ENCODE results near the gene PLA2R1. TPM values are rescaled to one million over a fixed set of nuclear protein-coding genes. Genes with fewer than 3 reads are reported as not detected.

The PLA2R1 gene
- total and polyA plus RNA-seq, 10 of the 15 experiments (the other 5 are each of a cell fraction or from before 2014, with no cell fraction given): 0.01 to 0.05 (median 0.02) TPM; not detected in 6

DNA sequence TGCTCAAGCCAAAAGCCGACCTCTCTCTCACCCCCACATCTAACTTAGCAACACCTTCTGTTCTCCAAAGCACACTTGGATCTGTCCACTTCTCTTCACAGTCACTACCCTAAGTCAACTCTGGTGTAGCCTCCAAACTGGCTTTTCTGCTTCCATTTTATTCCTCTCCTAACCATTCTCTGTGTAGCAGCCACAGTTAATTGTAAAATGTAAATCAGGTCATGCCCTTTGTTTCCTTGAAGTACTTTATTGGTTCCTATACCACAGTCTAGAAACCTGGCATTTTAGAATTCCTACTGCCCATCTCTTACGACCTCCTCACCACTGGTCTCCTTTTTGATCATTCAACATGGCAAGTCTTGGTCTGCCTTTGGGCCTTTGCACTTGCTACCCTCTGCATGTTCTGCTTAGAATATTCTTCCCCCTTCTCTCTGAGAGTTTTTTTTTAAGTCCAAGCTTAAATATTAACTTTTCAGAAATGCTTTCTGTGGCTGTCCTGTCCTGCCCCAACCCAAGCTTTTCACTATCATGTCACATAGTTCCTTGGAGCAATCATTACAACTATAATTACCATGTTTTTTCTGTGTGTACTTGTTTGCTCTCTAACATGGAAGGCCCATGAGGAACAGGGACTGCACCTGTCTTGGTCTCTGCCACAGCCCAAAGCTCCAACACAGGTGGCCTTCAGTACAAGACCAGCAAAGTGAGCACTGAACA, 42.9 kb downstream of the PLA2R1 start:
- in situ Hi-C loops (cut with MboI): no loop called here
- DNase-seq (ENCODE audit: low read depth, low spot score) (no peak), FAIRE-seq (no peak), ATAC-seq (no peak)
- Histone ChIP-seq H3K9me3 (replicated peaks; ENCODE audit: control insufficient read depth, insufficient read depth, low read length) (no peaks in the 10 kb centered on the region; the same call in 1 of the 3 replicates), H3K79me2 (ENCODE audit: control insufficient read depth, insufficient read depth, low read length) (no peaks in the 10 kb centered on the region), H3K4me1 (ENCODE audit: control insufficient read depth, insufficient read depth, low read length) (no peaks in the 10 kb centered on the region), H3K36me3 (ENCODE audit: control insufficient read depth in 2 of 2, insufficient read depth in 2 of 2, low read length in 1 of 2) (no peaks in the 10 kb centered on the region), H3K27ac (ENCODE audit: control insufficient read depth, insufficient read depth) (no peak overlapping the region), H3K27me3 (replicated peaks in 1 of 2; ENCODE audit: control insufficient read depth in 2 of 2, insufficient read depth in 2 of 2, low read length in 1 of 2) (peaks cover 0 to 2% of the 10 kb centered on the region in 2 experiments; a peak in 1 of 4 replicates), H2AFZ (ENCODE audit: control insufficient read depth, low read depth, low read length) (no peak overlapping the region), H3K4me3 (no peak overlapping the region), H3K4me2 (ENCODE audit: control insufficient read depth, insufficient read depth) (no peak overlapping the region), H3K9ac (ENCODE audit: control insufficient read depth, insufficient read depth, low read length) (no peak overlapping the region), H4K20me1 (ENCODE audit: control insufficient read depth, insufficient read depth) (no peaks in the 10 kb centered on the region)
- ChIA-PET SMC1A (ENCODE audit: uncharacterized antibody, unreplicated experiment) (interaction anchor here (0.6 to 1.3 kb wide), 2 partner anchors 15 to 33 kb away, joined by 3 read pairs; no protein-coding TSS in a partner anchor), RAD21 (ENCODE audit: unreplicated experiment) (no interaction called here), POLR2A (interaction anchor here (0.5 kb wide), 1 partner anchor 569 kb away, joined by 3 read pairs; no protein-coding TSS in a partner anchor), CTCF (no interaction called here)
- WGBS (ENCODE audit: insufficient coverage, insufficient replicate concordance, low lambda C conversion rate, missing lambda C conversion rate): 33% methylated on average over 2 of the region's 2 CpGs
- BruUV-seq (replicated peaks): no TSS peak
- intact Hi-C loops (cut with micrococcal nuclease; ENCODE audit: unreplicated experiment): no loop called here
- TF ChIP-seq LARP7 (IDR thresholded peaks at IDR 0.05): no peak
- no peak for TF ChIP-seq ZNF274 (IDR thresholded peaks at IDR 0.05; ENCODE audit: insufficient read depth, insufficient read length)

DNA sequence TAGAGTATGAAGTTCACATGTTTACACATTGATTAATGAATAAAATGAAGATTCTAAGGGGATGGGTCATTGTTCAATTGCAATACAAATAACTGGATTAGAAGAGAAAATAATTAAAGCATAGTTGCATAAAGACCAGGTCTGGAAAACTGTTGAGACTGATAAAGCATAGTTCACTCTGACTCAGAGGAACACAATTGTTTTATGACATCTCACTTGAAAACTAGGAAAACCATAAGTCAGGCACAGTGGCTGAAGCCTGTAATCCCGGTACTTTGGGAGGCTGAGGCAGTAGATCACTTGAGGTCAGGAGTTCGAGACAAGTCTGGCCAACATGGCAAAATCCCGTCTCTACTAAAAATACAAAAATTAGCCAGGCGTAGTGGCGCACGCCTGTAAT, 46.7 kb downstream of the PLA2R1 start:
- no peak overlapping the region for H3K9ac ChIP-seq (ENCODE audit: control insufficient read depth, insufficient read depth, low read length)
- no peak overlapping the region for H3K4me3 ChIP-seq
- in situ Hi-C loops (cut with MboI): no loop called here
- ATAC-seq (no peak), DNase-seq (ENCODE audit: low read depth, low spot score) (no peak), FAIRE-seq (no peak)
- SMC1A ChIA-PET (ENCODE audit: uncharacterized antibody, unreplicated experiment): interaction anchor here (1.0 kb wide), 1 partner anchor 75 kb away, joined by 3 read pairs; no protein-coding TSS in a partner anchor
- no TSS peak for BruUV-seq (replicated peaks)
- no peaks in the 10 kb centered on the region for H3K9me3 ChIP-seq (replicated peaks; ENCODE audit: control insufficient read depth, insufficient read depth, low read length)
- POLR2A ChIA-PET: no interaction called here
- intact Hi-C loops (cut with micrococcal nuclease; ENCODE audit: unreplicated experiment): no loop called here
- no peak overlapping the region for H2AFZ ChIP-seq (ENCODE audit: control insufficient read depth, low read depth, low read length)
- no peak overlapping the region for H3K4me2 ChIP-seq (ENCODE audit: control insufficient read depth, insufficient read depth)
- no peaks in the 10 kb centered on the region for H3K36me3 ChIP-seq (ENCODE audit: control insufficient read depth in 2 of 2, insufficient read depth in 2 of 2, low read length in 1 of 2)
- no peaks in the 10 kb centered on the region for H3K4me1 ChIP-seq (ENCODE audit: control insufficient read depth, insufficient read depth, low read length)
- H3K27me3 ChIP-seq (replicated peaks in 1 of 2; ENCODE audit: control insufficient read depth in 2 of 2, insufficient read depth in 2 of 2, low read length in 1 of 2): peaks cover 2 to 4% of the 10 kb centered on the region in 2 experiments; a peak in 2 of 4 replicates
- WGBS (ENCODE audit: insufficient coverage, insufficient replicate concordance, low lambda C conversion rate, missing lambda C conversion rate): 60% methylated on average over 6 of the region's 6 CpGs
- CTCF ChIA-PET: interaction anchor here (1.4 kb wide), 1 partner anchor 10 kb away, joined by 4 read pairs; no protein-coding TSS in a partner anchor
- no peak overlapping the region for H3K27ac ChIP-seq (ENCODE audit: control insufficient read depth, insufficient read depth)
- H3K79me2 ChIP-seq (ENCODE audit: control insufficient read depth, insufficient read depth, low read length): no peaks in the 10 kb centered on the region
- RAD21 ChIA-PET (ENCODE audit: unreplicated experiment): no interaction called here
- no peaks in the 10 kb centered on the region for H4K20me1 ChIP-seq (ENCODE audit: control insufficient read depth, insufficient read depth)
- TF ChIP-seq PML (IDR thresholded peaks at IDR 0.05; ENCODE audit: low read length): no peak
- TF ChIP-seq, protein P1, sequence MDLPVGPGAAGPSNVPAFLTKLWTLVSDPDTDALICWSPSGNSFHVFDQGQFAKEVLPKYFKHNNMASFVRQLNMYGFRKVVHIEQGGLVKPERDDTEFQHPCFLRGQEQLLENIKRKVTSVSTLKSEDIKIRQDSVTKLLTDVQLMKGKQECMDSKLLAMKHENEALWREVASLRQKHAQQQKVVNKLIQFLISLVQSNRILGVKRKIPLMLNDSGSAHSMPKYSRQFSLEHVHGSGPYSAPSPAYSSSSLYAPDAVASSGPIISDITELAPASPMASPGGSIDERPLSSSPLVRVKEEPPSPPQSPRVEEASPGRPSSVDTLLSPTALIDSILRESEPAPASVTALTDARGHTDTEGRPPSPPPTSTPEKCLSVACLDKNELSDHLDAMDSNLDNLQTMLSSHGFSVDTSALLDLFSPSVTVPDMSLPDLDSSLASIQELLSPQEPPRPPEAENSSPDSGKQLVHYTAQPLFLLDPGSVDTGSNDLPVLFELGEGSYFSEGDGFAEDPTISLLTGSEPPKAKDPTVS (IDR thresholded peaks at IDR 0.05; ENCODE audit: low read depth, low read length): no peak
- TF ChIP-seq, protein P2, sequence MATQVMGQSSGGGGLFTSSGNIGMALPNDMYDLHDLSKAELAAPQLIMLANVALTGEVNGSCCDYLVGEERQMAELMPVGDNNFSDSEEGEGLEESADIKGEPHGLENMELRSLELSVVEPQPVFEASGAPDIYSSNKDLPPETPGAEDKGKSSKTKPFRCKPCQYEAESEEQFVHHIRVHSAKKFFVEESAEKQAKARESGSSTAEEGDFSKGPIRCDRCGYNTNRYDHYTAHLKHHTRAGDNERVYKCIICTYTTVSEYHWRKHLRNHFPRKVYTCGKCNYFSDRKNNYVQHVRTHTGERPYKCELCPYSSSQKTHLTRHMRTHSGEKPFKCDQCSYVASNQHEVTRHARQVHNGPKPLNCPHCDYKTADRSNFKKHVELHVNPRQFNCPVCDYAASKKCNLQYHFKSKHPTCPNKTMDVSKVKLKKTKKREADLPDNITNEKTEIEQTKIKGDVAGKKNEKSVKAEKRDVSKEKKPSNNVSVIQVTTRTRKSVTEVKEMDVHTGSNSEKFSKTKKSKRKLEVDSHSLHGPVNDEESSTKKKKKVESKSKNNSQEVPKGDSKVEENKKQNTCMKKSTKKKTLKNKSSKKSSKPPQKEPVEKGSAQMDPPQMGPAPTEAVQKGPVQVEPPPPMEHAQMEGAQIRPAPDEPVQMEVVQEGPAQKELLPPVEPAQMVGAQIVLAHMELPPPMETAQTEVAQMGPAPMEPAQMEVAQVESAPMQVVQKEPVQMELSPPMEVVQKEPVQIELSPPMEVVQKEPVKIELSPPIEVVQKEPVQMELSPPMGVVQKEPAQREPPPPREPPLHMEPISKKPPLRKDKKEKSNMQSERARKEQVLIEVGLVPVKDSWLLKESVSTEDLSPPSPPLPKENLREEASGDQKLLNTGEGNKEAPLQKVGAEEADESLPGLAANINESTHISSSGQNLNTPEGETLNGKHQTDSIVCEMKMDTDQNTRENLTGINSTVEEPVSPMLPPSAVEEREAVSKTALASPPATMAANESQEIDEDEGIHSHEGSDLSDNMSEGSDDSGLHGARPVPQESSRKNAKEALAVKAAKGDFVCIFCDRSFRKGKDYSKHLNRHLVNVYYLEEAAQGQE (IDR thresholded peaks at IDR 0.05; ENCODE audit: low read depth, low read length): no peak
- TF ChIP-seq, protein P3, sequence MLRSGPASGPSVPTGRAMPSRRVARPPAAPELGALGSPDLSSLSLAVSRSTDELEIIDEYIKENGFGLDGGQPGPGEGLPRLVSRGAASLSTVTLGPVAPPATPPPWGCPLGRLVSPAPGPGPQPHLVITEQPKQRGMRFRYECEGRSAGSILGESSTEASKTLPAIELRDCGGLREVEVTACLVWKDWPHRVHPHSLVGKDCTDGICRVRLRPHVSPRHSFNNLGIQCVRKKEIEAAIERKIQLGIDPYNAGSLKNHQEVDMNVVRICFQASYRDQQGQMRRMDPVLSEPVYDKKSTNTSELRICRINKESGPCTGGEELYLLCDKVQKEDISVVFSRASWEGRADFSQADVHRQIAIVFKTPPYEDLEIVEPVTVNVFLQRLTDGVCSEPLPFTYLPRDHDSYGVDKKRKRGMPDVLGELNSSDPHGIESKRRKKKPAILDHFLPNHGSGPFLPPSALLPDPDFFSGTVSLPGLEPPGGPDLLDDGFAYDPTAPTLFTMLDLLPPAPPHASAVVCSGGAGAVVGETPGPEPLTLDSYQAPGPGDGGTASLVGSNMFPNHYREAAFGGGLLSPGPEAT (IDR thresholded peaks at IDR 0.05; ENCODE audit: low read depth): no peak
- TF ChIP-seq, protein P4, sequence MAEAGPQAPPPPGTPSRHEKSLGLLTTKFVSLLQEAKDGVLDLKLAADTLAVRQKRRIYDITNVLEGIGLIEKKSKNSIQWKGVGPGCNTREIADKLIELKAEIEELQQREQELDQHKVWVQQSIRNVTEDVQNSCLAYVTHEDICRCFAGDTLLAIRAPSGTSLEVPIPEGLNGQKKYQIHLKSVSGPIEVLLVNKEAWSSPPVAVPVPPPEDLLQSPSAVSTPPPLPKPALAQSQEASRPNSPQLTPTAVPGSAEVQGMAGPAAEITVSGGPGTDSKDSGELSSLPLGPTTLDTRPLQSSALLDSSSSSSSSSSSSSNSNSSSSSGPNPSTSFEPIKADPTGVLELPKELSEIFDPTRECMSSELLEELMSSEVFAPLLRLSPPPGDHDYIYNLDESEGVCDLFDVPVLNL (IDR thresholded peaks at IDR 0.05; ENCODE audit: low read depth, low read length): no peak
- TF ChIP-seq CBFB (IDR thresholded peaks at IDR 0.05; ENCODE audit: low read depth): no peak
